Transverse colon (tissue), 4 donors: ENCODE results near the gene CDKL4.

Source experiments
- POLR2AphosphoS5 ChIP-seq, 3 donors: sonication (generic); formaldehyde crosslinking; IDR thresholded peaks; one replicate each; pipeline ENCODE4 v1.6.1; 2016; ENCODE audit warnings: antibody characterized with exemption in 3 of 3
- TF ChIP-seq, protein P1 (sequence below), 5 experiments: fragments of 200-600 bp in 3 of 5; fragments of 450-650 bp in 2 of 5; sonication (generic) in 3 of 5; IDR thresholded peaks; 1 replicate in 2 of 5; 2 replicates in 3 of 5; pipeline ENCODE4 v1.5.1; 2016 to 2017; ENCODE audit warnings: antibody characterized with exemption in 5 of 5, inconsistent platforms in 3 of 5, mild to moderate bottlenecking in 2 of 5, moderate library complexity in 1 of 5

DNA sequence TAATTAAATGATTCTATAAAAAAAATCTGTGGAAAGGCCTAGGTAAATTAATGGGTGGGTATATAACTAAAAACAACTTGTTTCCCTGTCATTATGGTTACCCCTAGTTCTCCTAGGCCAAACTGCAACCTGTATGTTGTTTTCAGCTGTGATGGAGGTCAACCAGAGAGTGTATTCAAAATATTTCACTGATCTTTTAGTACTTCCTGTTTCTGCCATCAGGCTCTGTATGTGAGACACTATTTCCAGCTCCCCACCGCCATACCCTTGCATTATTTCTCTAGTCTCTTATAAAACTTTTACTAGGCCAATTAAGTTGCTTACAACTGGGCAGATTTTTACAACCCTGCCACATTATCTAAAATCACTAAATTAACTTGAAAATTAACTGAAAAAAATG is 21.0 kb upstream of the CDKL4 start:
- TF ChIP-seq, protein P1, sequence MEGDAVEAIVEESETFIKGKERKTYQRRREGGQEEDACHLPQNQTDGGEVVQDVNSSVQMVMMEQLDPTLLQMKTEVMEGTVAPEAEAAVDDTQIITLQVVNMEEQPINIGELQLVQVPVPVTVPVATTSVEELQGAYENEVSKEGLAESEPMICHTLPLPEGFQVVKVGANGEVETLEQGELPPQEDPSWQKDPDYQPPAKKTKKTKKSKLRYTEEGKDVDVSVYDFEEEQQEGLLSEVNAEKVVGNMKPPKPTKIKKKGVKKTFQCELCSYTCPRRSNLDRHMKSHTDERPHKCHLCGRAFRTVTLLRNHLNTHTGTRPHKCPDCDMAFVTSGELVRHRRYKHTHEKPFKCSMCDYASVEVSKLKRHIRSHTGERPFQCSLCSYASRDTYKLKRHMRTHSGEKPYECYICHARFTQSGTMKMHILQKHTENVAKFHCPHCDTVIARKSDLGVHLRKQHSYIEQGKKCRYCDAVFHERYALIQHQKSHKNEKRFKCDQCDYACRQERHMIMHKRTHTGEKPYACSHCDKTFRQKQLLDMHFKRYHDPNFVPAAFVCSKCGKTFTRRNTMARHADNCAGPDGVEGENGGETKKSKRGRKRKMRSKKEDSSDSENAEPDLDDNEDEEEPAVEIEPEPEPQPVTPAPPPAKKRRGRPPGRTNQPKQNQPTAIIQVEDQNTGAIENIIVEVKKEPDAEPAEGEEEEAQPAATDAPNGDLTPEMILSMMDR (IDR thresholded peaks at IDR 0.05), result no peak
- TF ChIP-seq POLR2AphosphoS5 (IDR thresholded peaks at IDR 0.05), result no peak
